ENCODE results near the gene TTC9B. TPM values are rescaled to one million over a fixed set of nuclear protein-coding genes. Genes with fewer than 3 reads are reported as not detected.
A peak's percentile ranks its signal among the peaks of the same experiment; 100 is the strongest.
"Not testable (repeated sequence)": the region's sequence is repeated elsewhere in the genome, so short reads cannot be mapped to it uniquely, and the experiment has no call there.

The TTC9B gene
- total RNA-seq, 1 donor from 2014 or later, result not detected

- H3K36me3 ChIP-seq, result no peaks in the 10 kb centered on the region
- peaks cover 29% of the 10 kb centered on the region for H3K4me1 ChIP-seq
- H3K4me3 ChIP-seq, result no peak overlapping the region
- no peak for DNase-seq (ENCODE audit: extremely low spot score in 2 of 2)
- no peak overlapping the region for H3K27ac ChIP-seq
- peaks cover 12% of the 10 kb centered on the region for H3K27me3 ChIP-seq
- intact Hi-C loops (cut with DNase I), result no loop called here
- H3K9me3 ChIP-seq, result no peaks in the 10 kb centered on the region
- no peak for TF ChIP-seq POLR2A (IDR thresholded peaks at IDR 0.05)
- no peak for TF ChIP-seq CTCF (IDR thresholded peaks at IDR 0.05)
- TF ChIP-seq POLR2AphosphoS5 (IDR thresholded peaks at IDR 0.05; ENCODE audit: insufficient read depth in 1 of 2, low read depth in 1 of 2), result no peak
Observed at GRCh38 chr19:40220674-40221073, 2.5 kb upstream of the TTC9B start.

GRCh38 chr19:40219721-40220276 is 1.6 kb upstream of the TTC9B start:
- H3K27ac ChIP-seq, result no peak overlapping the region
- intact Hi-C loops (cut with DNase I), result loop anchor here (10.0 kb wide), 1 partner anchor 65 kb away; no protein-coding TSS in a partner anchor

GRCh38 chr19:40219029-40219428 is 845 bp upstream of the TTC9B start:
- not testable (repeated sequence) for H3K9me3 ChIP-seq; H3K4me3 ChIP-seq; DNase-seq (ENCODE audit: extremely low spot score in 2 of 2); H3K36me3 ChIP-seq; H3K27ac ChIP-seq
- Histone ChIP-seq H3K27me3 (peaks cover 12% of the 10 kb centered on the region), H3K4me1 (peaks cover 25% of the 10 kb centered on the region)
- intact Hi-C loops (cut with DNase I), result loop anchor here (10.0 kb wide), 1 partner anchor 64 kb away; no protein-coding TSS in a partner anchor

More at GRCh38 chr19:40219721-40220276, 1.6 kb upstream of the TTC9B start:
- Histone ChIP-seq H3K9me3 (no peaks in the 10 kb centered on the region), H3K4me3 (no peak overlapping the region), H3K36me3 (no peaks in the 10 kb centered on the region), H3K27me3 (peaks cover 12% of the 10 kb centered on the region), H3K4me1 (peaks cover 25% of the 10 kb centered on the region)
- no peak for DNase-seq (ENCODE audit: extremely low spot score in 2 of 2)
- TF ChIP-seq POLR2AphosphoS5 (IDR thresholded peaks at IDR 0.05; ENCODE audit: insufficient read depth in 1 of 2, low read depth in 1 of 2) (peak in 1 of 2 donors; percentile 17), POLR2A (IDR thresholded peaks at IDR 0.05) (no peak)

- H3K9me3 ChIP-seq, result no peaks in the 10 kb centered on the region
- intact Hi-C loops (cut with DNase I), result loop anchor here (10.0 kb wide), 1 partner anchor 62 kb away; no protein-coding TSS in a partner anchor
- DNase-seq (ENCODE audit: extremely low spot score in 2 of 2), result no peak
- no peak overlapping the region for H3K27ac ChIP-seq
- TF ChIP-seq POLR2A (IDR thresholded peaks at IDR 0.05) (no peak), POLR2AphosphoS5 (IDR thresholded peaks at IDR 0.05; ENCODE audit: insufficient read depth in 1 of 2, low read depth in 1 of 2) (no peak), CTCF (IDR thresholded peaks at IDR 0.05) (no peak)
- H3K27me3 ChIP-seq, result peaks cover 12% of the 10 kb centered on the region
- H3K4me3 ChIP-seq, result no peak overlapping the region
- H3K4me1 ChIP-seq, result peaks cover 19% of the 10 kb centered on the region
- H3K36me3 ChIP-seq, result no peaks in the 10 kb centered on the region
Observed at GRCh38 chr19:40217027-40217810, 965 bp downstream of the TTC9B start.

GRCh38 chr19:40216777-40217026 is 1.5 kb downstream of the TTC9B start:
- no peaks in the 10 kb centered on the region for H3K9me3 ChIP-seq
- intact Hi-C loops (cut with DNase I), result loop anchor here (10.0 kb wide), 1 partner anchor 62 kb away; no protein-coding TSS in a partner anchor
- no peak for DNase-seq (ENCODE audit: extremely low spot score in 2 of 2)
- H3K4me1 ChIP-seq, result peaks cover 19% of the 10 kb centered on the region
- no peak overlapping the region for H3K27ac ChIP-seq
- no peaks in the 10 kb centered on the region for H3K36me3 ChIP-seq
- H3K27me3 ChIP-seq, result peaks cover 12% of the 10 kb centered on the region
- no peak overlapping the region for H3K4me3 ChIP-seq
- TF ChIP-seq POLR2A (IDR thresholded peaks at IDR 0.05), result no peak
- TF ChIP-seq POLR2AphosphoS5 (IDR thresholded peaks at IDR 0.05; ENCODE audit: insufficient read depth in 1 of 2, low read depth in 1 of 2), result no peak
- no peak for TF ChIP-seq CTCF (IDR thresholded peaks at IDR 0.05)
